ENCODE data around the gene TMEM253.

TMEM253 gene

DNA sequence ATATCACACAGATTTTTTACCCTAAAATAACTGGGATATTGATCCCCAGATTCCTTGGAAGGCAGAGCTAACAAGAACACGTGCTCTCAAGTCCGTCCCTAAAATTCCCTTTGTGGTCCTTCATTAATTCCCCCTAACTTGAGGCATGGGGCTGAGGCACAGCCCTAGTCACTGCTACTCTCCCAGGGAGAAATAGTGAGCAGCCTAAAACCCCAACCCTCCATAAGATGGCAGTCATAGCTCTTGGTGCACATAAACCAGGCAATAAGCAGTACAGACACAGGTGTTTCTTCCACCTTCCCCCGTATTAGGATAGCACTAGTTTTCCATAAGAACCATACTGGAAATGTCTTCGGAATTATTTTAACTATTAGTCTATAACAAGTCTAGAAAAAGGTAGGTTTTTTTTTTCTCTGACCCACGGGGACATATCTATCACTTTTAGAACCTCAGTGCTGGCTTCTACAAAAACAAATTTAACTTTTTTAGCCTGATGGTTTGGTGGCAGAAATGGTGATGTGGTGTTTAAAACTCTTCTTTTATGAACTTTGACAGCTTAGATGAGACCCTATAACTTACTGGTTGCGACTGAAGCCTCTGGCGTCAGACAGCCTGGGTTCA lies 33.9 kb upstream of the TMEM253 start:
- no peak for DNase-seq (ENCODE audit: low read depth, low spot score)

DNA sequence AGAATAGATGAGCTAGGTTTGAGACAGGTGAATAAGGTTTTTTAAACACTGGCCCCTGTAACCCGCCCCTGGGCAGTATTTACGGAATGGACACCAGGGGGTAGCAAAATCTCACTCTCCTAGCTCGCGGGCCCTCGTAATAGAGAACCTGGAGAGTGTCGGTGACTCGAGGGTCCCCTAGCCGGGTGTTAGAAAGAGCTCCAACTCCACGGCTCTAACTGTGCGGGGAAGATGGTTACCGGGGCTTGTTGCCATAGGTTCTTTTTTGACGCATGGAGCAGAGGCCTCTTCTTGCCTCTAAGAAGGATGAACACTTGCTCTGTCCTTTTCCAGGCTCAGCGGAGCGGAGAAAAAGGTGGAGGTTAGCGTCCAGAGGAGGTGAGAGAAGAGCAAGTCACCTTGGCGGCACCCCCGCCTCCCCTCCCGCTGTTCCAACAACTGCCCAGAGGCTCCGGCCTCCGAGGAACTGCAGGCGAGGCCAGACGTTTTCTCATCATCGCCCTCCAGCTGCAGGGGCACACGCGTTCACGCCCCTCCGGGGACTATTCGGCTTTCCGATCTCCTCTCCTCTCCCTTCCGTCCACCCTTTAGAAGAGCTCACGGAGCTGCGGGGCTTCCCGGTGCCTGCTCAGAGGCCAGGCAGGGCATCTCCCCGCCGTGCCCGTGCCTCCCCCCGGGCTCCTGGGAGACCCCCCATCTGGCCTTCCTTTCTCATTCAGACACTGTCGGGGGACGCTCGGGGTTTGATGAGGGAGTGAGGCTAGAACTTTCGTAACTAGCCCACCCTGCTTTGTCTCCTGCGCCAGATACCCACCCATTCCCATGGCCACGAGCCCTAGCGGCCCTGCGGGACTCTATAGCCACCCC lies 32.1 kb upstream of the TMEM253 start:
- DNase-seq (ENCODE audit: low read depth, low spot score), result peak; percentile 57
- in situ Hi-C loops (cut with HindIII; ENCODE audit: low sequenced_read_pairs), result no loop called here
- TF ChIP-seq, protein P1, sequence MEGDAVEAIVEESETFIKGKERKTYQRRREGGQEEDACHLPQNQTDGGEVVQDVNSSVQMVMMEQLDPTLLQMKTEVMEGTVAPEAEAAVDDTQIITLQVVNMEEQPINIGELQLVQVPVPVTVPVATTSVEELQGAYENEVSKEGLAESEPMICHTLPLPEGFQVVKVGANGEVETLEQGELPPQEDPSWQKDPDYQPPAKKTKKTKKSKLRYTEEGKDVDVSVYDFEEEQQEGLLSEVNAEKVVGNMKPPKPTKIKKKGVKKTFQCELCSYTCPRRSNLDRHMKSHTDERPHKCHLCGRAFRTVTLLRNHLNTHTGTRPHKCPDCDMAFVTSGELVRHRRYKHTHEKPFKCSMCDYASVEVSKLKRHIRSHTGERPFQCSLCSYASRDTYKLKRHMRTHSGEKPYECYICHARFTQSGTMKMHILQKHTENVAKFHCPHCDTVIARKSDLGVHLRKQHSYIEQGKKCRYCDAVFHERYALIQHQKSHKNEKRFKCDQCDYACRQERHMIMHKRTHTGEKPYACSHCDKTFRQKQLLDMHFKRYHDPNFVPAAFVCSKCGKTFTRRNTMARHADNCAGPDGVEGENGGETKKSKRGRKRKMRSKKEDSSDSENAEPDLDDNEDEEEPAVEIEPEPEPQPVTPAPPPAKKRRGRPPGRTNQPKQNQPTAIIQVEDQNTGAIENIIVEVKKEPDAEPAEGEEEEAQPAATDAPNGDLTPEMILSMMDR (IDR thresholded peaks at IDR 0.05; ENCODE audit: low read depth, low read length), result peak; percentile 69
- peak overlapping the region; percentile 86 for H3K4me3 ChIP-seq (ENCODE audit: low read depth, low read length)

More for the DNA sequence above, 33.9 kb upstream of the TMEM253 start:
- in situ Hi-C loops (cut with HindIII; ENCODE audit: low sequenced_read_pairs), result no loop called here
- TF ChIP-seq, protein P1 (IDR thresholded peaks at IDR 0.05; ENCODE audit: low read depth, low read length), result peak; percentile 39
- H3K4me3 ChIP-seq (ENCODE audit: low read depth, low read length), result no peak overlapping the region

DNA sequence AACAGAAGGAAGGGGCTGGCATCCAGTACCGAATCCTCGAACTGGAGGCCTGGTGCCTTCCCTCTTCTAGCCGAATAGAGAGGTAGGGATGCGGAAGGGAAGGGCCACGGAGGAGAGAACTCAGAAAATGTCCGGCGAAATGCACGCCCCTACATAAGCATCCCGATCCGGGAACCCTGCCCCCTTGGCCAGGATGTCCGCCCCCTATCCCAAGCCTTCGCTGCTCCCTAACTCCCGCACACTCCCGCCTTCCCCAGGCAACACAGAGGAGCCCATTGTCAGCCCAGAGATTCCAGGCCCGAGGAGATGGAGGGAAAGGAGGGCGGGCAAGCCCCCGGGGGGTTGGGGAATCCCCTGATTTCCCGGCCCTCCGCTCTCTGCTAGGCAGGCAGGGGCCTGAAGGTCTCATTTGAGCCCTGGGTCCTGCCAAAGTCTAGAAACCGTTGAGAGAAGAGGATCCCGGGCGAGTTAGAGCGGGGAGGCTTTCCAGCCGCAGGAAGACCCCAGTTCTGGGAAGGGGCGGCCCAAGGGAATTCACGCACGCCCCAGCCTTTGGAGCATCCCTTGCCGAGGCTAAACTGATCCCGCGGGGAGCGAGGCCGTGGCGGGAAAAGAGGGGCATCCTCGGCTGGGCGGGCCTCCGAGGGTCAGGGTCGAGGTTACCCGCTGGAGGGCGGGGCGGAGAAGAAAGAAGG lies 31.3 kb upstream of the TMEM253 start:
- DNase-seq (ENCODE audit: low read depth, low spot score), result peak; percentile 41

DNA sequence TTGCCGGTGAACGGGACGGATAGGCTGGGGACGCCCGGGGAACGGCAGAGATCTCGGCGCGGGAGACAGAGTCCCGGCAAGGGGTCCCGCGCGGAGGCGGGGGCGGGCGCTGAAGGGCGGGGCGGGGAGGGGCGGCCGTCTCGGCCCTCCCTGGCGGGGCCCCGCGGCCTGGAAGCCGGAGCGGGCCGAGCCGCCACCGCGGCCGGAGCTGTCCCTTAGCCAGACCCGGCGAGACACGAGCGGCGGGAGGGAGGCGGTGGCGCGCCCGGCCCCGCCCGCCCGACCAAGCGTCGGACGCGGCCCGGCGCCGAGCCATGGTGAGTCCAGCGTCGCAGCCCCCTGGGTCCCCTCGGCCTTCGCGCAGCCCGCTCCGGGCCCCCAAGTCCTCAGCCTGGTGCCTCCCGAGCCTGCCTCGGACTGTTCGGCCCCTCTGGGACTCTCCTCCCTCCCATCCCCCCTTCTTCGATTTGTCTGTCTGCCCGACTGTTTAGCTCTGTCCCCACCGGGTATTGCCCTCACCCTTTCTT lies 30.7 kb upstream of the TMEM253 start, which contains the start of gene ARHGEF40:
Gene ARHGEF40 (plus strand): TSS at position 222 of the 527 bp plus-strand sequence. CDS start 93 bp downstream, at position 315.
- DNase-seq (ENCODE audit: low read depth, low spot score), result peak; percentile 47
- H3K4me3 ChIP-seq (ENCODE audit: low read depth, low read length), result peak within 1 kb of the TSS; percentile 86
- in situ Hi-C loops (cut with HindIII; ENCODE audit: low sequenced_read_pairs), result no loop called here
- TF ChIP-seq, protein P1 (IDR thresholded peaks at IDR 0.05; ENCODE audit: low read depth, low read length), result no peak

More for the DNA sequence above, 31.3 kb upstream of the TMEM253 start:
- TF ChIP-seq, protein P1 (IDR thresholded peaks at IDR 0.05; ENCODE audit: low read depth, low read length), result no peak
- H3K4me3 ChIP-seq (ENCODE audit: low read depth, low read length), result peak overlapping the region; percentile 86
- in situ Hi-C loops (cut with HindIII; ENCODE audit: low sequenced_read_pairs), result no loop called here

DNA sequence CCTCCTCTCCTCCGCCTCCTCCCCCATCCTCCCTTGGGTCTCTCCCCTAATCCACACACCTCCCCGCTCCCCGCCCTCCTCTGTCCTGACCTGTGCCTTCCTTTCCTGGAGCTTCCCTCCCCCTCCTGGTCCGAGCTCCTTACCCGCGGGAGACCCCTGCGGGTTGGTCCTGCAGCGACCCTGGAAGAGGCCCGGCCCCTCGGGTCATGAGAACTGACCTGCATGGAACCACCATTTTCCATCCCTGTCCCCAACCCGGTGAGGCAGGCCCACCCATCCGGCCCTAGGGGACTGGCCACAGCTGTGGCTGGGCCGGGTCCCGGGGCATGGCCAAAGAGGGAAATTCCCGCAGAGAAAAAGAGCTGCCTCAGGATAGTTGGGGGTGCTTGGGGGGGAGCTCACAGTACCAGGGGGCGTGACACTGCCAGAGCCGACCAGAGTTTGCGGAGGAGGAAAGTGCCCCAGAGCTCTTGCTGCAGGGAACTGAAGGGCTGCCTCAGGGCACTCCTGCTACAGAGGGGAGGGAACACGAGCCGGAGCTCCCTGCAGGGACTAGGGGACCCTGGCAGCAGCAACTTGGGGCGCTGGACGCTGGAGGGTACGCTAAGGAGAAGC lies 30.1 kb upstream of the TMEM253 start:
- TF ChIP-seq, protein P1 (IDR thresholded peaks at IDR 0.05; ENCODE audit: low read depth, low read length), result no peak
- in situ Hi-C loops (cut with HindIII; ENCODE audit: low sequenced_read_pairs), result no loop called here
- DNase-seq (ENCODE audit: low read depth, low spot score), result peak; percentile 67
- peak overlapping the region; percentile 86 for H3K4me3 ChIP-seq (ENCODE audit: low read depth, low read length)

Data from astrocyte of the spinal cord (primary cell).